Hematopoietic multipotent progenitor cell treated with erythropoietin and hydrocortisone succinate and interleukin-3 and kit ligand, for 15 days (in vitro differentiated cells): Measurements from ENCODE around the gene MPZL3.
A peak's percentile ranks its signal among the peaks of the same experiment; 100 is the strongest.

Source experiments
- DNase-seq: peaks from one replicate; pipeline ENCODE4 v3.0.0-alpha.2; 2015; ENCODE audit warnings: low spot score

MPZL3 gene, protein sequence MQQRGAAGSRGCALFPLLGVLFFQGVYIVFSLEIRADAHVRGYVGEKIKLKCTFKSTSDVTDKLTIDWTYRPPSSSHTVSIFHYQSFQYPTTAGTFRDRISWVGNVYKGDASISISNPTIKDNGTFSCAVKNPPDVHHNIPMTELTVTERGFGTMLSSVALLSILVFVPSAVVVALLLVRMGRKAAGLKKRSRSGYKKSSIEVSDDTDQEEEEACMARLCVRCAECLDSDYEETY

DNA sequence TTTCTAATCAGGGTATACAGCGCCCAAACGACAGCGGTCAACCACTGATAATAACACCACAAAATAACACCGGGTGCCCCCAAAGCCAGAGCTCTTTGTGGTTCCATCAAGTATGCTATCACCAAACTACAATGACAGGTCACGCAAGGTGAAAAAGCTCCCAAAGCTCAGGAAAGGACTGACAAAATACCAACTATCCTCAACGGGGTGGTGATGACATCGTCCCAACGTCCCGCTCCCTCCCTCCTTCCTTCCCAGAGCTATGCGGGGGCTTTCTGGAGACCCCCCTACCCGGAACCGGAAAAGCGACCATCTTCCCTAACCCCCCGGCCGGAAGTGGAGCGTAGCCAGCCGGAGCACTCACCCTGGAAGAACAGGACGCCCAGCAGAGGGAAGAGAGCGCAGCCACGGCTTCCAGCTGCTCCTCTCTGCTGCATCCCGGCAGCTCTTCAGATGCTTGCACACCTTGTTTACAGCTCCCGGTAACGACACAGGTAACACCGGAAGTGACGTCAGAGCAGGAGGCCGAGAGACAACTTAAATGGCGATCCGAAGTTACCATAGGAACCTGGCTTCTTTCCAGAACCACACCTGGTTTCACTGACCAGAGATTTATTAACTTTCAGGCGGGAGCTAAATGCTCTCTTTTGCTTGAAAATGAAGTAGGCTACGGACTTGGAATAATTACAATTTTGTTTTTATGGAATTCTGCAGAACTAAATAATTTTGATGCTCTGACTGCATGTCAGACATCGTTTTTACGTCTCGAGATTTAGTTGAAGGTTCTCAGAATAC, at the start of gene MPZL3:
TSS of gene MPZL3 (minus strand) at position 508 of the 795 bp plus-strand sequence. CDS start at position 437, 71 bp downstream.
- peak; percentile 70 for DNase-seq

DNA sequence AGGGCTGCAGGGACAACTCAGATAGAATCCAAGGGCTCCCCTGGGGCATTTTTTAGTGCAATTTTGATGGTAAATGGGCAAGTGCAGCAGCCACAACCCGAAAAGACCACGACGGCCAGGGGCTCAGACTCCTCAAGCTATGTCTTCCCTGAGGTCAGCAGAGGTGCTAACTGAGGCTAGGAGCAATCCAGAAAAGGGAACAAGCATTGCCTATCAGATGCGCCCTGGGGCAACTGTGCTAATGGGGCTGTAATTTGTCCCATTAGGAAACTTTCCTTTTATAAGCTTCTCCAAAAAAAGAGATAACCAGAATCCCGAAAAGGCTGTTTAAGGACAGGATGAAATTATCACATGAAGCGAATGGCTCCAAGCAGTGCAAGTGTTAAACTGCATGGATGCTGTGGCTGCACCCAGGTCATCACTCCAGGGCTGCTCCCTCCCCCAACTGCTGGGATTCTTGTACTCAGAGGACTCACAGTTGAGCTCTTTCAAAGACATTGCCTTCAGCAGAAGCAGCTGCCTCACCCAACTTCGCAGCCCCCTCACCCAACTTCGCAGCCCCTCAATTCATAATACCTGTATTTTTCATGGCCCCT, 49.5 kb upstream of the MPZL3 start:
- no peak for DNase-seq

DNA sequence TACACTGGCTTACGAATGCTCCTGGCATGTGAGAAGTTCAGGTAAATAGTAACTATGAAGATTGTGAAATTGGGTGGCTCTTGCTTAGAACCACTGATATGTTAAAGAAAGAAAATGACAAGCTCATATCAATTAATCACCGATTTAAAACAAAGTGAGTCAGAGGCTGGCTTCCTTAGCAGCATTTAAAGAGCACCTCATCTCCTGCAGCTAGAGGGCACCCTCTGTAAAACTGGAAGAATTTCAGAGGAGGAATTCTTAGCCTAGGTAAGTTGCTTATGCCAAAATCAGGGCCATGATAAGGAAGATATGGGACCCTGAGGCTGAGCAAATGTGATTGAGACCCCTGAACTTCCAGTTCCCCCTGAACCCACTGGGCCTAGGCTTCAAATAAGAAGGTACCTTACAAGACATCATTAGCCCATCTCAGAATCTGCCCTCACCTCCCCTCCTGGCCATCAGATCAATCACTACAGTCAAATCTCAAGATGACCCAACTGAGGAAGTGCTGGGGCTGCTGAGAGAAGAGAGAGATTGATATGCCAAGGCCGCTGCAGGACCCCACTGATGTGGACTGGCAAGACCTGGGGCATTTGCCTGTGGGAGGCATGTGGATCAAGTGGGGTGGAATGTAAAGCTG, 43.8 kb upstream of the MPZL3 start:
- DNase-seq = peak; percentile 7

DNA sequence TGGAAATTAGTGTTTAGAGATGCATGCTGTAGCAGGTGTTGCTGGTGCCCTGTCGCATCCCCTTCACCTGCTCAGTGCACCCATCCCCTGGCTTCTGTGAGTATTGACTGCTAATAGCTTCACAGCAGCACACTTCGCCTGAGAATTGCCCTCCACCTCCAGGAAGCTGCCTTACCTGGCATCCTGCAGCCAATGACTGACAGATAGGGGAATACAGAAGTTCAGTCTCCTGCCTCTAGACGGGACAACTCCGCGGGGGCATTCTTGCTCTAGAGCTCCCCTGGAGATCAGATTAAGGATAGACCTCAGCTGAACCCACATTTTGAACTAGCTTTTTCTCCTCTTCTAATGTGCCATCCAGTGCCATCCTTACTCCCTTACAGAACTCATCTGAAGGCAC, 43.0 kb upstream of the MPZL3 start:
- no peak for DNase-seq

DNA sequence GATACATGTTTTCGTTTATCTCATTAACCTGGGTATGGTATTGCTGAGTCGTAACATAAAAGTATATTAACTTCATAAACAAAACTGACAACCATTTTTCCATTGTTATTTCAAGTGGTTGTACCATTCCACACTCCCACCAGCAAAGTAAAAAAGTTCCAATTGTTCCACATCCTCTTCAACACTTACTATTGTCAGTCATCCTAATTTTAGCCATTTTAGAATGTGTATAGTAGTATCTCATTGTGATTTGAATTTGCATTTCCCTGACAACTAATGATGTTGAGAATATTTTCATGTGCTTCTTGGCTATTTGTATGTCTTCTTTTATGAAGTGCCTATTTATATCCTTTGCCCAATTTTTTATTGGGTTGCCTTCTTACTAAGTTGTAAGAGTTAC, 41.9 kb upstream of the MPZL3 start:
- no peak for DNase-seq

DNA sequence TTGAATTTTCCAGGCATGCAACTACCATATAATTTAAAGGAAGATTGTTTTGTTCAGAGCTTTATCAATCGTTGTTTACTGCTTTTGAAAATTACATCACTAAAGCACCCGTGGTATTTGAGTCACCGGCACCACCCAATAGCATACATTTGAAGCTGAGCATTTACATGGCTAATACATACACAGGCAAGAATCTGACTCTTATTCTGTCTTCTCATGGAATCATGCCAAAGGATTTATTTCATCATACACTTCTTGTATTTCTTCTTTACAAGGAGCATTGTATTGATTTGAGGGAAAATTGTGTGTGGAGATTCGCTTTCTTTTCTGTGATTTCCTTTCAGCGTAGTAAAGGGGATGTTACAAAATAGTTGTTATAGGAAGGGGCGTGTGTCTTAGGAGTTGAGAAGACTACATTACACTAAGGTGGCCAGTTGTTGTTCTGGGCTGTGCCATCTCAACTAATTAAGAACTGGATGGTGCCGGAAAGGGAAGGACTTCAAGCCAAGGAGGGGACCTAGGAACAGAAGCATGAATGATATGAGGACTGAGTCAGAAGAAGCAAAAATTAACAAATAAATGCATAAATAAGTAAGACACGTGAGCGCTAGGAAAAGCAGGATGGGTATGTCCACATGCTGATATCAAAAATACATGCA, 39.4 kb upstream of the MPZL3 start:
- DNase-seq = no peak

DNA sequence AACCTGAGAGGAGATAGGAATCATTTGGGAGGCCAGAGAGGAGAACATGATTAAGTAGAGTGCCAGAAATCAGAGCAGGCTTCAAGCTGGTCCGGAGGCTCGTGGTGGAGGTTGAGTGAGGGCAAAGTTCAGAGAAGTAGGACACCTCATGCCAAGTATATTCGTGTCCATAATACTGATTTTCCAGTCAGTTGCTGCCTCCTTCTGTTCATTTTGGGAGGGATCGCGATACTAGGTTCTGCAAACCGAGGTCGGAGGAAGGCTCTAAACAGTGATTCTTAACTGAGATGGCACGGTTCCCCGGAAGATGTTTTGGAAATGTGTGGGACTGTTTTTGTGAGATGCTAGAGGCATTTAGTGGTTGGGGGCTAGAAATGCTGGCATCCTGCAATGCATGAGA, 38.8 kb upstream of the MPZL3 start:
- no peak for DNase-seq

DNA sequence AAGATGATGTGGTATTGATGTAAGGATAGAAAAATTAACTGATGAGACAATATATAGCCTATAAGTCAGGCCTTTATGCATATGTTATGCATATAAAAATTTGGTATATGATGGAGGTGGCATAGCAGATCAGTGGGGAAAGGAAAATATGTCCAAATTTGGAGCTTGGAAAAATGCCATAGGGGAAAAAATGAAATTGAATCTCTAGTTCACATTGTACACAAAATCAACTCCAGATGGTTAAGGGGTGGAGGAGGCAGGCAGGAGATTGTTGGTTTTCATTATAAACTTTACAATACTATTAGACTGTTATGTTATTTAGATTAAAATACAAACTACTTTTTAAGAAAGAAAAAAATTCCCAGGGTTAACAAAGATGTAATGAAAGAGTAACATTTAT, 37.2 kb upstream of the MPZL3 start:
- DNase-seq = no peak

DNA sequence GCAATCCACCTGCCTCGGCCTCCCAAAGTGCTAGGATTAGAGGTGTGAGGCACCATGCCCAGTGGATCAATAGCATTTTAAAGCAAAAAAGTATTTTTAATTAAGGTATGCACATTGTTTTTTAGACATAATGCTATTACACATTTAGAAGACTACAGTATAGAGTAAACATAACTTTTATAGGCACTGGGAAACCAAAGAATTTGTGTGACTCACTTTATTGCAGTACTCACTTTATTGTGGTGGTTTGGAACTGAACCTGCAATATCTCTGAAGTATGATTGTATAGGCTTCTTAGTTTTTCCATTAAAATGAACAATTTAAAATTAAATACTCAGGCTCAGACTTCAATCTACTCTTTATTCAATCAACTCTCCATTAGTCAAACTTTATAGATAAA, 34.8 kb upstream of the MPZL3 start:
- no peak for DNase-seq

DNA sequence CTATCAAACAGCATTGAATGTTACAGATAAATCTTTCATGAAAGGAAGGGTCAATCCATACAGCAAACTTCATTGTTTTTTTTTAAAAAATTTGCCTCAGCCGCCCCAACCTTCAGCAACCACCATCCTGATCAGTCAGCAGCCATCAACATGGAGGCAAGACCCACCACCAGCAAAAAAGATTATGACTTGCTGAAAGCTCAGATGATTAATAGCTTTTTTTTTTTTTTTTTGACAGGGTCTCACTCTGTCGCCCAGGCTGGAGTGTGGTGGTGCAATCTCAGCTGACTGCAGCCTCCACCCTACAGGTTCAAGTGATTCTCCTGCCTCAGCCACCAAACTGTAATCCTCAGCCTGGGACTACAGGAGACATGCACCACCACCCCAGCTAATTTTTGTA, 34.4 kb upstream of the MPZL3 start:
- DNase-seq = no peak

DNA sequence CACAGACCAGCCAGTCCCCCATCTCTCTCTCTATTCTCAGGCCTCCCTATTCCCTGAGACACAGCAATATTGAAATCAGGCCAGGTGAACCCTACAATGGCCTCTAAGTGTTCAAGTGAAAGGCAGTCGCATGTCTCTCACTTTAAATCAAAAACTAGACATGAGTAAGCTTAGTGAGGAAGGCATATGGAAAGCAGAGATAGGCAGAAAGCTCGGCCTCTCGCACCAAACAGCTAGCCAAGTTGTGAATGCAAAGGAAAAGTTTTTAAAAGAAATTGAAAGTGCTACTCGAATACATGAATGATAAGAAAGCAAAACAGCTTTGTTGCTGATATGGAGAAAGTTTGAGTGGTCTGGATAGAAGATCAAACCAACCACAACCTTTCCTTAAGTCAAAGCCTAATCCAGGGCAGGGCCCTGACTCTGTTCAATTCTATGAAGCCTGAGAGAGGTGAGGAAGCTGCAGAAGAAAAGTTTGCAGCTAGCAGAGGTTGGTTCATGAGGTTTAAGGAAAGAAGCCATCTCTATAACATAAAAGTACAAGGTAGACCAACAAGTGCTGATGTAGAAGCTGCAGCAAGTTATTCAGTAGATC, 31.7 kb upstream of the MPZL3 start:
- no peak for DNase-seq

DNA sequence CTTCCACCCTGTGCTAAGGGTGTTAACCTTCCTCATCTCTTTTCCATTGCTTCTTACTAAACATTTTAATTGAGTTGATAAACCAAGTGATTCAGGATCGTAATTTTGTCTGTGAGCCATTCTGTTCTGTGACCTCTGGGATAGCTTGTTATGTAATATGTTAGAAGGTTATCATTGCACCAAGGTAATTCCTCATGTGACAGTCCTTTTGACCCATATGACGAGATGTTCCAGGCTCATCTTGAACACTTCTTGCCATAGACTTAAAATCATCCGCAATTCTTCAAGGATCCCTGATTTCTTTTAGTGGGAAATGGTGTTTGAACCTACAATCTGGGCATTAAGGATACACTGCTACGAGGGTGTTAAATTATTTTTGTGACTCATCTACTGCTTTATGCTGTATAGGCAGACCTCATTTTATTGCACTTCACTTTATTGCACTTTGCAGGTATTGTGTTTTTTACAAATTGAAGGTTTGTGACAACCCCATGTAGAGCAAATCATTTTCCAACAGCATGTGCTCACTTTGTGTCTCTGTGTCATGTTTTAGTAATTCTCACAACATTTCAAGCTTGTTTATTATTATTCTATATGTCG, 31.0 kb upstream of the MPZL3 start:
- no peak for DNase-seq

DNA sequence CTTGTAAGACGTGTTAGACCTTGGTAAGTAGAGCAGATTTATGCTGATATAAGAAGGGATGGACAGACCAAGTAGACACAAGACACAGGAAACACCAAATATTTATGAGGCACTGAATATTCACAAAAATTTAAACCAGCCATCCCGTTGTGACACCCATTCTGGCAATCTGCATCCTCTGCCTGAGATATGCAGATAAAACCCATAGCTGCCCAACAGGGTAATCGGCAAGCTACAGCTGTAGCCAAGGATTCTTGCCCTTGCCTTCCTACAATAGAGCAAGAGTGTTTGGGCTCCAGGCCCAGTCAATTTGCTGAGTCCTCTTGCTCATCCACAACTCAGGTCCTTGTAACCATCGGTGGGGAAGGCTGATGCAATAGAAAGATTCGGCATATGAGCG, 30.4 kb upstream of the MPZL3 start:
- DNase-seq = no peak

DNA sequence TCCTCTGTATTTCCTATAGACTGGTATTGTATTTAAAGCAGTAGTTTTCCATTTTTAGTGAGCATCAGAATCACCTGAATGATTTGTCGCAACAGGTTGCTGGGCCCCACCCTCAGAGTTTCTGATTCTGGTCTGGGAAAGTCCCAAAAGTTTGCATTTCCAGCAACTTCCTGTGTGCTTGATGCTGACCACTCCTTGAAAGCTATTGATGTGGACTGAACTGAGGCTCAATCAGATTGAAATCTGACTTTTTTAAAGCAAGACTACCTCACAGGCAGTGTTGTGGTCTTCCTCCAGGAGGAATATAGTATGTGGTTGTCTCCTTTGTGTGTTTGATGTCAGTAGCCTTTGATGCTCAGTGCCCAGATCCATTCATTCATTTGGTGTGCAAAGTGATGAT, 29.1 kb upstream of the MPZL3 start:
- DNase-seq = no peak

DNA sequence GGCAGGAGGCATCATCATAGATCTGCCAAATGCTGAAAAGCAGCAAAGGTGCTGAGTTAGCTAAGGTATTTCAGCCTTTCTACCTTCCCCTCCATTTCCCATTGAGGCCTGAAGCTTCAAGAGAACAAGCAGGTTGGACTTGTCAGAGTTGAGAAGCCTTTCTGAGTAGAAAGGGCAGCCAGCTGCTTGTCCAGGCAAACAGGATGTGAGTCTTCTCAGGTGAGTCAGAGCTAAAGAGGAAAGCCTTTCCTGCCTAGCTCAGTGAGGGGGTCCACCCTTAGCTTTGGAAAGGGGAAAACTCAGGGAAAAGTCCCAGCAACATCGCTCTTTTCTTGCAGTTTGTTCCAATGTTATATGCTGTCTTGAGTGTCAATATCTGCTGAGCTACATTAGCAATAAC, 25.1 kb upstream of the MPZL3 start:
- no peak for DNase-seq

DNA sequence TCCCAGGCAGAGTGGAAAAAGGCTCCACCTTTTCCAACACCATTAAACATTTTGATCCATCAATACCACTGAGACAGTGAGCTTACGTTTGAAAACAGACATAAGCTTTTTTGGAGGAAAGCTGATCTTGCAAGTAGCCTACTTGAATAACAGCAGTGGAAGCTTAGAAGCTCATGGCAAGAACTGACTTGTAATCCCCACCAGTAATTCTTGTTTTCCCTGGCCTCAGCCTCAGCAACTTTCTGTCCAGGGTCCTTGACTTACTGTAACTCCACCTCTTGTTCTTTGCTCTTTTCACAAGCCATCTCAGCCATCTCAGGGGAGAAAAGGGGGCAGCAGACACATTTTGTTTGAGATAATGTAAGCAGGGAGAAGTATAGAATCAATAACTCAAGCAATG, 24.3 kb upstream of the MPZL3 start:
- no peak for DNase-seq

DNA sequence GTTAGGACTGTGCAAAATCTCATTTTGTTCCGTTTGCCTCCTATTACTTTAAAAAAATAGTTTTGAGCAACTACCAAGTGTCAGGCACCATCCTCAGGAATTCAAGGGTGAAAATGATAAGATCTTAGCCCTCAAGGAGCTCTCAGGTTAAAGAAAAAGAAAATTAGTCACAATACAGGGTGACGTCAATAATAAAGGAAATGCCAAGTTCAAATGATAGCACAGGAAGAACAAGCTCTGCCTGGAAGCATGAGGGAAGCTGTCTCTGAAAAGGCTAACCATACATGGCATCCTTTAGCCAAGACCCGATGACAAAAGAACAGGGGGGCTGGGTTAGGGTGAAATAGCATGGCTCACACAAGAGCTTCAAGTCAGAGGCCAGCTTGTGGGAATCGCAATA, 23.0 kb upstream of the MPZL3 start:
- DNase-seq = no peak

DNA sequence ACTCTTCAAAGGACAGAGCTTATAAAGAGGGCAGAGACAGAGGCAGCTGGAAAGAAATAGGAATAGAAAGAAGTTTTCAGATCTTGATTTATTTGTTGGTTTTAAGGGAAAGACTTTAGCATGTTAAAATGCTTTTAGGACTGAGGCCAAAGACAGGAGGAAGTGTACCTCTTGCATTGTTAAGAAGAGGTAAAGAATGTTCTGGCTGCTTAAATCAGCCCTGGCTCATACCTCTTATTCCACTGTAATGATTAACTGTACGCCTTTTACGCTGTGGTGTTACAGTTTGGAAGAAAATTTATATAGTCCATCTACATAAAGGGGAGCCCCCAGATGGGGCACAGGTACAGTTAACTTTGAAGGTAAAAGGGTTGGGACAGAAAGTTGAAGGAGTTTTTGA, 22.0 kb upstream of the MPZL3 start:
- no peak for DNase-seq

DNA sequence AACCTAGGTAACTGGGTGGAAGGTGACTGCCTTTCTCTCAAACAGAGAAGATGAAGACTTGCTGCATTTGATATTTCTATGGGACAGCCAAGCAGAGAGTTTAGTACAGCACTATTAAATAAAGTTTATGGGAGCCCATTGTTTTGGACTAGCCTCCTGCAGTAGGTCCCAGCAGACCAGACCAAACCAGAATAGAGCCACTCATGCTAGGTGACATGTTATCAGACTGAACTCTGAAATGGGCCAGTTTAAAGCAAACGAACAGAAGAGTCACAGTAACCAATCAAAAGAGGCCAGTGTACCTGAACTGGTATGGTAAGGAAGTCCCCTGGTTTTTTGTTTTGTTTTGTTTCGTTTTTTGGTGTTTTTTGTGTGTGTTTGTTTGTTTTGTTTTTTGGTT, 19.8 kb upstream of the MPZL3 start:
- no peak for DNase-seq

DNA sequence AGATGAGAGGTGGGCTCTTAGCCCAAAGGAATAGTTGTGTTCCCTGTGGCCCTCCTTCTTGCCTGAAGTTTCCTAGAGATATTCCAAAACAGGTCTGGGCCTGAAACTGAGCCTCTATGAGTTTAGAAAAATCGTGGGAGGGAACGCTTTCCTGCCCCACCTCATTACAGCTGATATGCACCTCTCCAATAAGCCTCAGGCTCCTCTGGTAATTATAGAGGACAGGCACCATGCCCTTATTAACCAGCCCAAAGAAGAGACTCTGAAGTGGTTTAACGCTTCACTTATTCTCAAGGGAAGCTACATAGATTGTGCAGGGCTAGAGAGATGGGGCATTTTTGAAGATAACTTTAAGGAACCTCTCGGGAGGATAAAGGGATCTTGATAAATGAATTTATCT, 15.3 kb upstream of the MPZL3 start:
- no peak for DNase-seq

DNA sequence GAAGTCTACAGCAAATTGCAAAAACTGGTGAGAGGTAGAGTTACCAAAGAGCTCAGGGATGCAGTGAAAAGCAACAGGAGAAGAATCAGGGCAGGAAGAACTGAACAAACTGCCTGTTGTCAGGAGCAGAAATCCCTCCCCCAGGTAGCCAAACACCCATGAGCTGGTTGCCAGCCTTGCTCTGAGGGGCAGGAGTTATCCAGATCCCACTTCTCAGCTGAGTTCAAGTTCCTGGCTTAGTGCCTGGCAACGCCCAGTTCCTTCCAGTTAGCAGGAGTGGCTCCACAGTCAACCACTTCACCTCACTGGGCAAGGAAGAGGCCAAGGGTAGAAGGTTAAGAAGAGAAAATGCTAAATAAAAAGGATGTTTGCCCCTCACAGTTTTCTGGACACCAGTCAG, 13.8 kb upstream of the MPZL3 start:
- DNase-seq = no peak
